Trophoblast cell (in vitro differentiated cells and primary cell): Measurements from ENCODE around the gene KATNAL2.

ENCODE experiments used
- DNase-seq, 2 donors: peaks; one replicate each; pipeline ENCODE4 v3.0.0-alpha.2; 2016
- H2AFZ ChIP-seq: 2 replicates; pipeline ENCODE4 v1.6.1; 2013; ENCODE audit warnings: low read length, moderate library complexity, mild to moderate bottlenecking; ENCODE audit not compliant: insufficient read depth, poor library complexity
- H2AK5ac ChIP-seq: 2 replicates; pipeline ENCODE4 v1.6.1; 2013; ENCODE audit warnings: mild to moderate bottlenecking, low read length
- H2BK120ac ChIP-seq: 2 replicates; pipeline ENCODE4 v1.6.1; 2013; ENCODE audit warnings: low read length, mild to moderate bottlenecking, moderate library complexity; ENCODE audit not compliant: insufficient read depth, poor library complexity
- H2BK12ac ChIP-seq: 2 replicates; pipeline ENCODE4 v1.6.1; 2013; ENCODE audit warnings: mild to moderate bottlenecking, low read length, moderate library complexity
- H2BK5ac ChIP-seq: 2 replicates; pipeline ENCODE4 v1.6.1; 2013; ENCODE audit warnings: low read length, low read depth, moderate library complexity, mild to moderate bottlenecking; ENCODE audit not compliant: poor library complexity
- H3K14ac ChIP-seq: 2 replicates; pipeline ENCODE4 v1.6.1; 2013; ENCODE audit warnings: mild to moderate bottlenecking, low read length
- H3K18ac ChIP-seq: 2 replicates; pipeline ENCODE4 v1.6.1; 2013; ENCODE audit warnings: mild to moderate bottlenecking, low read length
- H3K23ac ChIP-seq: 2 replicates; pipeline ENCODE4 v1.6.1; 2013; ENCODE audit warnings: low read length
- H3K27ac ChIP-seq: 2 replicates; pipeline ENCODE4 v1.5.1; 2013; ENCODE audit warnings: low read depth, mild to moderate bottlenecking, inconsistent platforms, low read length, moderate library complexity
- H3K27me3 ChIP-seq: 2 replicates; pipeline ENCODE4 v1.6.1; 2013; ENCODE audit warnings: inconsistent platforms, mild to moderate bottlenecking, low read length, moderate library complexity; ENCODE audit not compliant: insufficient read depth
- H3K36me3 ChIP-seq, 2 experiments: 1 replicate in 1 of 2; 2 replicates in 1 of 2; pipeline ENCODE4 v1.6.1; 2013; ENCODE audit warnings: low read length in 2 of 2, mild to moderate bottlenecking in 2 of 2, moderate library complexity in 1 of 2; ENCODE audit not compliant: insufficient read depth in 2 of 2, control insufficient read depth in 1 of 2
- H3K4ac ChIP-seq: 2 replicates; pipeline ENCODE4 v1.6.1; 2013; ENCODE audit warnings: low read depth, mild to moderate bottlenecking, low read length, moderate library complexity
- H3K4me1 ChIP-seq, 2 experiments: 1 replicate in 1 of 2; 2 replicates in 1 of 2; pipeline ENCODE4 v1.6.1; 2013; ENCODE audit warnings: low read length in 2 of 2, mild to moderate bottlenecking in 2 of 2, moderate library complexity in 1 of 2; ENCODE audit not compliant: insufficient read depth in 2 of 2, control insufficient read depth in 1 of 2
- H3K4me2 ChIP-seq: 2 replicates; pipeline ENCODE4 v1.6.1; 2013; ENCODE audit warnings: inconsistent platforms, mild to moderate bottlenecking, low read length, moderate library complexity
- H3K4me3 ChIP-seq: 2 replicates; pipeline ENCODE4 v1.5.1; 2013; ENCODE audit warnings: mild to moderate bottlenecking, low read depth, low read length, inconsistent platforms
- H3K79me1 ChIP-seq: one replicate; pipeline ENCODE4 v1.6.1; 2013; ENCODE audit warnings: low read length
- H3K79me2 ChIP-seq: 2 replicates; pipeline ENCODE4 v1.6.1; 2013; ENCODE audit warnings: low read length, mild to moderate bottlenecking; ENCODE audit not compliant: control insufficient read depth, insufficient read depth, poor library complexity
- H3K9ac ChIP-seq: 2 replicates; pipeline ENCODE4 v1.6.1; 2013; ENCODE audit warnings: mild to moderate bottlenecking, low read length
- H3K9me3 ChIP-seq: 2 replicates; pipeline ENCODE4 v1.6.1; 2013; ENCODE audit warnings: low read depth, mild to moderate bottlenecking, control low read depth, inconsistent platforms, low read length; ENCODE audit not compliant: insufficient read depth
- H4K12ac ChIP-seq: 2 replicates; pipeline ENCODE4 v1.6.1; 2013; ENCODE audit warnings: low read depth, mild to moderate bottlenecking, low read length, moderate library complexity
- H4K8ac ChIP-seq: 2 replicates; pipeline ENCODE4 v1.6.1; 2013; ENCODE audit warnings: low read depth, mild to moderate bottlenecking, low read length, moderate library complexity
- H4K91ac ChIP-seq: one replicate; pipeline ENCODE4 v1.6.1; 2013; ENCODE audit warnings: low read depth, mild to moderate bottlenecking, low read length, moderate library complexity
- WGBS: extraction: QIAGEN DNeasy Blood & Tissue Kit; methylation state at CpG from one replicate; pipeline ENCODE4 v1.1.7; 2013; ENCODE audit warnings: missing lambda C conversion rate; ENCODE audit not compliant: insufficient read length, insufficient coverage; ENCODE audit errors: extremely low coverage; 5-methylcytosine and 5-hydroxymethylcytosine counted together

The KATNAL2 gene

DNA sequence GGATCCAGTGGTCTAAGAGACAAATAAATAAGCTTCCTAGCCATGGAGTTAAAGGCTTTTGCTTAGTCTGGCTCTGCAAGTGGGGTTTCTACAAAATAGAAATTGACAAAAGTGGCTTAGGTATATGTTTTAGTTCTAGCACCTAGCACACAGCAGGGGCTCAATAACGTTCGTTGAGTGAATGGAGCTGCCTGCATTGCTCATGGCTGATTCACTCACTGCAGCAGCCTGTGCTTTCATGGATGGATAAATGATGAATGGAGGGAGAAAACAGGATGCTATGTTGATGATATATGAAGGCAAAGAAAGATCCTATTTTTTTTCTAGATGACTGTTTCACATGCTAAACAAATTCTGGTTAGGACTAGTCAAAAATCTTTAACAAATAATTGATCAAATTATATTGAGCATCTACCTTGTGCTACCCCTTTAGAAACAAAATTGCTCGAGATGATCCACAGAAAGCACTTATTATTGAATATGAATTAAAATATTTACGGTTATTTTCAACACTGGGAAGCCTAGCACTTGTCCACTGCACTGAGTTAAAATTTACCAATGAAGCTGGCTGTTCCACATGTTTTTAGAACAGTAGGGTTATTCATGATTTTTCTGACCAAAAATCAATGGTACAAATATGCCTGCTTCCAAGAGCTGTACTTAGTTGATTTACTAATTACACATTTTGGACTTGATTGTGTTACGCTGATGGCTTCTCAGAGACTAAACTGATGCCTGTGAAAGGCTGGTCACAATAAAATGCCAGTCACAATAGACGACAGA, 193.3 kb downstream of the KATNAL2 start:
- no peak overlapping the region for H3K4ac ChIP-seq
- no peak overlapping the region for H3K14ac ChIP-seq
- H4K12ac ChIP-seq, result no peak overlapping the region
- no peak overlapping the region for H2BK5ac ChIP-seq
- H3K23ac ChIP-seq, result no peak overlapping the region
- H2AFZ ChIP-seq, result no peak overlapping the region
- H3K36me3 ChIP-seq, result peaks cover 6 to 15% of the 10 kb centered on the region in 2 experiments
- WGBS, result no CpG with 5 or more reads among the region's 6 CpGs
- no peak overlapping the region for H3K4me2 ChIP-seq
- no peak for DNase-seq
- no peaks in the 10 kb centered on the region for H3K4me1 ChIP-seq
- no peak overlapping the region for H3K27ac ChIP-seq
- no peak overlapping the region for H3K18ac ChIP-seq
- H3K9ac ChIP-seq, result no peak overlapping the region
- no peaks in the 10 kb centered on the region for H3K9me3 ChIP-seq
- no peak overlapping the region for H2AK5ac ChIP-seq
- no peak overlapping the region for H2BK12ac ChIP-seq
- no peak overlapping the region for H4K91ac ChIP-seq
- H3K79me1 ChIP-seq, result no peaks in the 10 kb centered on the region
- H4K8ac ChIP-seq, result no peak overlapping the region
- no peaks in the 10 kb centered on the region for H3K27me3 ChIP-seq
- H2BK120ac ChIP-seq, result no peak overlapping the region
- no peaks in the 10 kb centered on the region for H3K79me2 ChIP-seq
- H3K4me3 ChIP-seq, result no peak overlapping the region

- no peak overlapping the region for H3K4ac ChIP-seq
- H3K14ac ChIP-seq, result no peak overlapping the region
- no peaks in the 10 kb centered on the region for H3K4me1 ChIP-seq
- no peak overlapping the region for H2BK12ac ChIP-seq
- no peak overlapping the region for H4K8ac ChIP-seq
- no peak overlapping the region for H2BK120ac ChIP-seq
- H3K4me2 ChIP-seq, result no peak overlapping the region
- H3K4me3 ChIP-seq, result no peak overlapping the region
- no peak overlapping the region for H3K18ac ChIP-seq
- no peaks in the 10 kb centered on the region for H3K9me3 ChIP-seq
- no peak overlapping the region for H3K23ac ChIP-seq
- DNase-seq, result no peak
- H3K79me2 ChIP-seq, result no peaks in the 10 kb centered on the region
- no peak overlapping the region for H4K91ac ChIP-seq
- WGBS, result no CpG with 5 or more reads among the region's 2 CpGs
- no peak overlapping the region for H2AK5ac ChIP-seq
- H3K79me1 ChIP-seq, result no peaks in the 10 kb centered on the region
- H3K36me3 ChIP-seq, result peaks cover 6 to 14% of the 10 kb centered on the region in 2 experiments
- no peaks in the 10 kb centered on the region for H3K27me3 ChIP-seq
- no peak overlapping the region for H4K12ac ChIP-seq
- no peak overlapping the region for H3K9ac ChIP-seq
- no peak overlapping the region for H2AFZ ChIP-seq
- no peak overlapping the region for H2BK5ac ChIP-seq
- no peak overlapping the region for H3K27ac ChIP-seq
Measured at GRCh38 chr18:47113796-47114540, 196.6 kb downstream of the KATNAL2 start.

GRCh38 chr18:47115205-47115604, 197.8 kb downstream of the KATNAL2 start:
- no peak overlapping the region for H3K23ac ChIP-seq
- no peak overlapping the region for H3K9ac ChIP-seq
- no peak overlapping the region for H4K91ac ChIP-seq
- H2AK5ac ChIP-seq, result no peak overlapping the region
- no peak overlapping the region for H4K8ac ChIP-seq
- no peak overlapping the region for H4K12ac ChIP-seq
- no peaks in the 10 kb centered on the region for H3K4me1 ChIP-seq
- DNase-seq, result no peak
- no peak overlapping the region for H2BK120ac ChIP-seq
- no peaks in the 10 kb centered on the region for H3K27me3 ChIP-seq
- no peaks in the 10 kb centered on the region for H3K79me1 ChIP-seq
- H3K18ac ChIP-seq, result no peak overlapping the region
- no CpG with 5 or more reads among the region's 2 CpGs for WGBS
- no peaks in the 10 kb centered on the region for H3K9me3 ChIP-seq
- no peak overlapping the region for H3K27ac ChIP-seq
- no peak overlapping the region for H3K14ac ChIP-seq
- no peak overlapping the region for H3K4me2 ChIP-seq
- no peak overlapping the region for H2AFZ ChIP-seq
- peaks cover 6 to 13% of the 10 kb centered on the region in 2 experiments for H3K36me3 ChIP-seq
- H2BK12ac ChIP-seq, result no peak overlapping the region
- H3K79me2 ChIP-seq, result no peaks in the 10 kb centered on the region
- no peak overlapping the region for H2BK5ac ChIP-seq
- H3K4ac ChIP-seq, result no peak overlapping the region
- no peak overlapping the region for H3K4me3 ChIP-seq

DNA sequence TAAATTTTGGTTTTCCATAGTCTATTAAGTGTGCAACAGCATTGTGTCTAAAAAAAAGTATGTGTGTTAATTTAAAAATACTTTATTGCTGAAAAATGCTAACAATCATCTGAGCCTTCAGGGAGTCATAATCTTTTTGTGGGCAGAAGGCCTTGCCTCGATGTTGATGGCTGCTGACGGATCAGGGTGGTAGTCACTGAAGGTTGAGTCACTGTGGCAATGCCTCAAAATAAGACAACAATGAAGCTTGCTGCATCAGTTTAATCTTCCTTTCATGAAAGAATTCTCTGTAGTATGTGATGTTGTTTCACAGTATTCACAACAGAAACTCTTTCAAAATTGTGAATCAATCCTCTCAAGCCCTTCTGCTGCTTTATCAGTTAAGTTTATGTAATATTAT, 201.6 kb downstream of the KATNAL2 start:
- Histone ChIP-seq H3K27ac (no peak overlapping the region), H3K23ac (no peak overlapping the region), H3K18ac (no peak overlapping the region), H3K79me1 (no peaks in the 10 kb centered on the region), H4K8ac (no peak overlapping the region), H4K91ac (no peak overlapping the region), H3K9me3 (no peaks in the 10 kb centered on the region), H3K4ac (no peak overlapping the region), H2BK12ac (no peak overlapping the region), H3K4me2 (no peak overlapping the region), H3K4me1 (no peaks in the 10 kb centered on the region), H2BK120ac (no peak overlapping the region), H3K36me3 (peaks cover 2 to 8% of the 10 kb centered on the region in 2 experiments), H2AFZ (no peak overlapping the region), H3K9ac (no peak overlapping the region), H3K14ac (no peak overlapping the region), H3K27me3 (no peaks in the 10 kb centered on the region), H4K12ac (no peak overlapping the region), H2BK5ac (no peak overlapping the region), H2AK5ac (no peak overlapping the region), H3K4me3 (no peak overlapping the region), H3K79me2 (no peaks in the 10 kb centered on the region)
- no peak for DNase-seq
- WGBS, result no CpG with 5 or more reads among the region's 2 CpGs
